Neural cell (in vitro differentiated cells): ENCODE measurements around the gene ZNF468. TPM values are rescaled to one million over a fixed set of nuclear protein-coding genes. Genes with fewer than 3 reads are reported as not detected.

ENCODE experiments used
- H2AFZ ChIP-seq: fragments of 200-600, 300-800 bp; sonication (generic), shearing (Covaris generic); 2 replicates; pipeline ENCODE4 v1.6.0; 2014; ENCODE audit warnings: low read depth, mild to moderate bottlenecking, antibody characterized with exemption, low read length, moderate library complexity
- H3F3A ChIP-seq: fragments of 200-600 bp; shearing (Covaris generic); 2 replicates; pipeline ENCODE4 v1.6.1; 2016; ENCODE audit warnings: mild to moderate bottlenecking, moderate library complexity, mixed read lengths, antibody characterized with exemption, low read length; ENCODE audit not compliant: insufficient read depth, poor library complexity, severe bottlenecking
- H3K27ac ChIP-seq: fragments of 200-600, 300-800 bp; sonication (generic), shearing (Covaris generic); 2 replicates; pipeline ENCODE4 v1.5.1; 2014; ENCODE audit warnings: mild to moderate bottlenecking, low read length, moderate library complexity
- H3K27me3 ChIP-seq: fragments of 300-800, 200-600 bp; sonication (generic), shearing (Covaris generic); 2 replicates; pipeline ENCODE4 v1.6.0; 2014; ENCODE audit warnings: mild to moderate bottlenecking, low read depth, low read length, moderate library complexity; ENCODE audit not compliant: insufficient read depth
- H3K36me3 ChIP-seq: fragments of 300-800, 200-600 bp; sonication (generic), shearing (Covaris generic); 2 replicates; pipeline ENCODE4 v1.5.1; 2014; ENCODE audit warnings: mild to moderate bottlenecking, antibody characterized with exemption, low read length, moderate library complexity; ENCODE audit not compliant: insufficient read depth
- H3K4me2 ChIP-seq: fragments of 300-800, 200-600 bp; sonication (generic), shearing (Covaris generic); 2 replicates; pipeline ENCODE4 v1.6.0; 2014; ENCODE audit warnings: mild to moderate bottlenecking, low read length
- H3K4me3 ChIP-seq: fragments of 300-800, 200-600 bp; sonication (generic), shearing (Covaris generic); 2 replicates; pipeline ENCODE4 v1.5.1; 2014; ENCODE audit warnings: mild to moderate bottlenecking, low read length, moderate library complexity
- H3K79me2 ChIP-seq: fragments of 200-600 bp; shearing (Covaris generic); replicated peaks from 2 replicates; pipeline ENCODE4 v1.6.0; 2014; ENCODE audit warnings: mild to moderate bottlenecking, low read length, moderate library complexity; ENCODE audit not compliant: insufficient read depth
- H3K9ac ChIP-seq: fragments of 300-800, 200-600 bp; sonication (generic), shearing (Covaris generic); 2 replicates; pipeline ENCODE4 v1.6.1; 2016; ENCODE audit warnings: mild to moderate bottlenecking, low read length, mixed read lengths
- H3K9me2 ChIP-seq: fragments of 200-600 bp; shearing (Covaris generic); 2 replicates; pipeline ENCODE4 v1.6.1; 2016; ENCODE audit warnings: mild to moderate bottlenecking, low read length, mixed read lengths; ENCODE audit not compliant: insufficient read depth
- H3K9me3 ChIP-seq: fragments of 200-600, 300-800 bp; sonication (generic), shearing (Covaris generic); 2 replicates; pipeline ENCODE4 v1.6.1; 2016; ENCODE audit warnings: mild to moderate bottlenecking, mixed run types, low read length, moderate library complexity, mixed read lengths
- H4K20me1 ChIP-seq: fragments of 200-600 bp; shearing (Covaris generic); 2 replicates; pipeline ENCODE4 v1.6.1; 2016; ENCODE audit warnings: mild to moderate bottlenecking, mixed run types; ENCODE audit not compliant: insufficient read depth
- EP300 ChIP-seq: fragments of 450-650 bp; conservative IDR thresholded peaks from 2 replicates; pipeline ENCODE4 v1.6.1; 2014; ENCODE audit warnings: antibody characterized with exemption, mild to moderate bottlenecking, moderate library complexity; ENCODE audit not compliant: poor library complexity, severe bottlenecking
- EZH2 ChIP-seq: fragments of 200-600, 300-800 bp; shearing (Covaris generic), sonication (generic); IDR thresholded peaks from 2 replicates; pipeline ENCODE4 v1.6.1; 2014; ENCODE audit warnings: antibody characterized with exemption, low read length, borderline replicate concordance, mild to moderate bottlenecking; ENCODE audit not compliant: insufficient read depth, poor library complexity, severe bottlenecking
- MXI1 ChIP-seq: fragments of 450-650 bp; conservative IDR thresholded peaks from 2 replicates; pipeline ENCODE4 v1.6.1; 2014; ENCODE audit warnings: antibody characterized with exemption, mild to moderate bottlenecking; ENCODE audit not compliant: poor library complexity, severe bottlenecking
- POLR2AphosphoS5 ChIP-seq: IDR thresholded peaks from 2 replicates; pipeline ENCODE4 v1.6.1; 2012
- RAD21 ChIP-seq: fragments of 450-650 bp; conservative IDR thresholded peaks from 2 replicates; pipeline ENCODE4 v1.6.1; 2014; ENCODE audit warnings: antibody characterized with exemption, mild to moderate bottlenecking, moderate library complexity
- SMC3 ChIP-seq: fragments of 450-650 bp; conservative IDR thresholded peaks from 2 replicates; pipeline ENCODE4 v1.6.1; 2014; ENCODE audit warnings: antibody characterized with exemption, mild to moderate bottlenecking, moderate library complexity; ENCODE audit not compliant: poor library complexity
- polyA plus RNA-seq: library from polyadenylated mRNA; depleted of rRNA; stranded (reverse); fragments of >200 nt; gene quantifications from 2 replicates; pipeline ENCODE4 v1.2.3, GENCODE V29; 2014
- TF ChIP-seq, protein P1 (sequence below): IDR thresholded peaks from 2 replicates; pipeline ENCODE4 v1.6.1; 2012; ENCODE audit warnings: borderline replicate concordance
- TF ChIP-seq, protein P2 (sequence below): fragments of 450-650 bp; IDR thresholded peaks from 2 replicates; pipeline ENCODE4 v1.5.1; 2014; ENCODE audit warnings: antibody characterized with exemption, mild to moderate bottlenecking, moderate library complexity; ENCODE audit not compliant: poor library complexity, severe bottlenecking

The ZNF468 gene
- polyA plus RNA-seq, 1 donor from 2014 or later: 34.5 TPM

DNA sequence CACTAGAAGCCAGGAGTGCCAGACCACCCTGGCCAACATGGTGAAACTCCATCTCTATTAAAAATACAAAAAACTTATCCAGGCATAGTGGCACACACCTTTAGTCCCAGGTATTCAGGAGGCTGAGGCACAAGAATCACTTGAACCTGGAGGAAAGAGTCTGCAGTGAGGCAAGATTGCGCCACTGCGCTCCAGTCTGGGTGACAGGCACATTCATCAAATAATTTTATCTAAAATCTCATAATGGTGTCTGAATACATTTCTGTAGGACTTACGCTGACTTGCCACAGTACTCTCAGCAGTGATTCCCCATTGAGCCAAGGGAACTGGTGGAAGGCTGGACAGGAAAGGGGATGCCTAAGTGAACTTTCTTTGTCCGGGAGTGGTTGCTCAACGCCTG, 31.7 kb downstream of the ZNF468 start:
- H3K4me3 ChIP-seq: no peak overlapping the region
- no peaks in the 10 kb centered on the region for H3F3A ChIP-seq
- H3K9ac ChIP-seq: no peak overlapping the region
- H3K27me3 ChIP-seq: no peaks in the 10 kb centered on the region
- no peaks in the 10 kb centered on the region for H3K36me3 ChIP-seq
- no peaks in the 10 kb centered on the region for H3K9me3 ChIP-seq
- H3K79me2 ChIP-seq: no peaks in the 10 kb centered on the region
- no peaks in the 10 kb centered on the region for H4K20me1 ChIP-seq
- no peak overlapping the region for H3K27ac ChIP-seq
- no peaks in the 10 kb centered on the region for H3K9me2 ChIP-seq
- H3K4me2 ChIP-seq: no peak overlapping the region
- H2AFZ ChIP-seq: no peak overlapping the region
- TF ChIP-seq EZH2 (no peak), RAD21 (no peak), POLR2AphosphoS5 (no peak), MXI1 (no peak), SMC3 (no peak)
- TF ChIP-seq, protein P1, sequence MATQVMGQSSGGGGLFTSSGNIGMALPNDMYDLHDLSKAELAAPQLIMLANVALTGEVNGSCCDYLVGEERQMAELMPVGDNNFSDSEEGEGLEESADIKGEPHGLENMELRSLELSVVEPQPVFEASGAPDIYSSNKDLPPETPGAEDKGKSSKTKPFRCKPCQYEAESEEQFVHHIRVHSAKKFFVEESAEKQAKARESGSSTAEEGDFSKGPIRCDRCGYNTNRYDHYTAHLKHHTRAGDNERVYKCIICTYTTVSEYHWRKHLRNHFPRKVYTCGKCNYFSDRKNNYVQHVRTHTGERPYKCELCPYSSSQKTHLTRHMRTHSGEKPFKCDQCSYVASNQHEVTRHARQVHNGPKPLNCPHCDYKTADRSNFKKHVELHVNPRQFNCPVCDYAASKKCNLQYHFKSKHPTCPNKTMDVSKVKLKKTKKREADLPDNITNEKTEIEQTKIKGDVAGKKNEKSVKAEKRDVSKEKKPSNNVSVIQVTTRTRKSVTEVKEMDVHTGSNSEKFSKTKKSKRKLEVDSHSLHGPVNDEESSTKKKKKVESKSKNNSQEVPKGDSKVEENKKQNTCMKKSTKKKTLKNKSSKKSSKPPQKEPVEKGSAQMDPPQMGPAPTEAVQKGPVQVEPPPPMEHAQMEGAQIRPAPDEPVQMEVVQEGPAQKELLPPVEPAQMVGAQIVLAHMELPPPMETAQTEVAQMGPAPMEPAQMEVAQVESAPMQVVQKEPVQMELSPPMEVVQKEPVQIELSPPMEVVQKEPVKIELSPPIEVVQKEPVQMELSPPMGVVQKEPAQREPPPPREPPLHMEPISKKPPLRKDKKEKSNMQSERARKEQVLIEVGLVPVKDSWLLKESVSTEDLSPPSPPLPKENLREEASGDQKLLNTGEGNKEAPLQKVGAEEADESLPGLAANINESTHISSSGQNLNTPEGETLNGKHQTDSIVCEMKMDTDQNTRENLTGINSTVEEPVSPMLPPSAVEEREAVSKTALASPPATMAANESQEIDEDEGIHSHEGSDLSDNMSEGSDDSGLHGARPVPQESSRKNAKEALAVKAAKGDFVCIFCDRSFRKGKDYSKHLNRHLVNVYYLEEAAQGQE: no peak

DNA sequence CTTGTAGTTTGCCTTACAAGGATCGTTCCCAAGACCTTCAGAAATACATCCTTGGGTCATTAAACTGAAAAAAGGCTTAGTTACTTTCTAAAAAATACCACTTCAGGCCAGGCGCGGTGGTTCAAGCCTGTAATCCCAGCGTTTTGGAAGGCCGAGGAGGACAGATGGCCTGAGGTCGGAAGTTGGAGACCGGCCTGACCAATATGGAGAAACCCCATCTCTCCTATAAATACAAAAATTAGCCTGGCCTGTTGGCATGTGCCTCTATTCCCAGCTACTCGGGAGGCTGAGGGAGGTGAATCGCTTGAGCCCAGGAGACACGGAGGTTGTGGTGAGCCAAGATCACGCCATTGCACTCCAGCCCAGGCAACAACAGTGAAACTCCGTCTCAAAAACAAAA, 33.7 kb downstream of the ZNF468 start:
- H3K36me3 ChIP-seq: no peaks in the 10 kb centered on the region
- no peak overlapping the region for H3K4me3 ChIP-seq
- no peak overlapping the region for H3K27ac ChIP-seq
- no peaks in the 10 kb centered on the region for H3K9me2 ChIP-seq
- TF ChIP-seq RAD21 (no peak), EP300 (no peak), MXI1 (no peak)
- TF ChIP-seq, protein P2, sequence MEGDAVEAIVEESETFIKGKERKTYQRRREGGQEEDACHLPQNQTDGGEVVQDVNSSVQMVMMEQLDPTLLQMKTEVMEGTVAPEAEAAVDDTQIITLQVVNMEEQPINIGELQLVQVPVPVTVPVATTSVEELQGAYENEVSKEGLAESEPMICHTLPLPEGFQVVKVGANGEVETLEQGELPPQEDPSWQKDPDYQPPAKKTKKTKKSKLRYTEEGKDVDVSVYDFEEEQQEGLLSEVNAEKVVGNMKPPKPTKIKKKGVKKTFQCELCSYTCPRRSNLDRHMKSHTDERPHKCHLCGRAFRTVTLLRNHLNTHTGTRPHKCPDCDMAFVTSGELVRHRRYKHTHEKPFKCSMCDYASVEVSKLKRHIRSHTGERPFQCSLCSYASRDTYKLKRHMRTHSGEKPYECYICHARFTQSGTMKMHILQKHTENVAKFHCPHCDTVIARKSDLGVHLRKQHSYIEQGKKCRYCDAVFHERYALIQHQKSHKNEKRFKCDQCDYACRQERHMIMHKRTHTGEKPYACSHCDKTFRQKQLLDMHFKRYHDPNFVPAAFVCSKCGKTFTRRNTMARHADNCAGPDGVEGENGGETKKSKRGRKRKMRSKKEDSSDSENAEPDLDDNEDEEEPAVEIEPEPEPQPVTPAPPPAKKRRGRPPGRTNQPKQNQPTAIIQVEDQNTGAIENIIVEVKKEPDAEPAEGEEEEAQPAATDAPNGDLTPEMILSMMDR: no peak
- TF ChIP-seq, protein P1: no peak
- no peaks in the 10 kb centered on the region for H3K27me3 ChIP-seq
- no peaks in the 10 kb centered on the region for H3K79me2 ChIP-seq
- no peak overlapping the region for H2AFZ ChIP-seq
- no peak overlapping the region for H3K9ac ChIP-seq
- no peaks in the 10 kb centered on the region for H4K20me1 ChIP-seq
- H3K9me3 ChIP-seq: no peaks in the 10 kb centered on the region
- H3K4me2 ChIP-seq: no peak overlapping the region
- no peaks in the 10 kb centered on the region for H3F3A ChIP-seq
